Measurements from ENCODE around the gene GAMT.
A peak's percentile ranks its signal among the peaks of the same experiment; 100 is the strongest.

Gene GAMT

GRCh38 chr19:1384478-1385110 lies 16.7 kb downstream of the GAMT start:
- H3K36me3 ChIP-seq (ENCODE audit: control insufficient read depth in 2 of 2, insufficient read depth in 2 of 2, low read length in 2 of 2): peaks cover 17% of the 10 kb centered on the region in 2 donors

DNA sequence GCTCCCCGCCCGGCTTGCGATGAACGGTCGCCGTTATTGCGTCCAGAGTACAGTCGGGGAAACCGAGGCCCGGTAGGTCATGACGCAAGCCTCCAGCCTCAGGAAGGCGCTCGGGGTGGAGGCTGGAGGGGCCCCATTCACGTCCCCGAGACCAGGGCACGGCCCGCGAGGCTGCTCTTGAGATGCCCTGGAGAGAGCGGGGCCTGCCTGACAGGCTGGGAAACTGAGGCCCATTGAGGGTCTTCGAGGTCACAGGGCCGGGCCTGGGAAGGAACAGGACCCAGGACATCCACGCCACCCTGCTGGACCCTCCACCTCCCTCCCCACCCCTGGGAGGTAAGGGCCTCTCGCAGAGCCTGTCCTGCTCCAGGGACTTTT lies 17.3 kb downstream of the GAMT start:
- H3K4me3 ChIP-seq (ENCODE audit: low read length in 2 of 2): peak overlapping the region; percentile 91 to 95
- no peaks in the 10 kb centered on the region for H3K27me3 ChIP-seq (ENCODE audit: control insufficient read depth in 2 of 2, insufficient read depth in 2 of 2, low read length in 2 of 2)
- peaks cover 12% of the 10 kb centered on the region in 2 donors for H3K36me3 ChIP-seq (ENCODE audit: control insufficient read depth in 2 of 2, insufficient read depth in 2 of 2, low read length in 2 of 2)
- H3K9me3 ChIP-seq (ENCODE audit: control insufficient read depth in 2 of 2, low read length in 2 of 2): no peaks in the 10 kb centered on the region
- peaks cover 4 to 8% of the 10 kb centered on the region in 2 donors for H3K4me1 ChIP-seq (ENCODE audit: control insufficient read depth in 2 of 2, insufficient read depth in 2 of 2, low read length in 2 of 2)
- H3K27ac ChIP-seq (ENCODE audit: low read depth in 2 of 2, low read length in 2 of 2): peak overlapping the region; percentile 92 to 94
- peak overlapping the region; percentile 92 to 99 for H3K9ac ChIP-seq (ENCODE audit: low read depth in 1 of 2, low read length in 2 of 2)

More at GRCh38 chr19:1384478-1385110, 16.7 kb downstream of the GAMT start:
- Histone ChIP-seq H3K27me3 (ENCODE audit: control insufficient read depth in 2 of 2, insufficient read depth in 2 of 2, low read length in 2 of 2) (no peaks in the 10 kb centered on the region), H3K9ac (ENCODE audit: low read depth in 1 of 2, low read length in 2 of 2) (peak overlapping the region; percentile 92 to 99), H3K4me3 (ENCODE audit: low read length in 2 of 2) (peak overlapping the region; percentile 91 to 95), H3K4me1 (ENCODE audit: control insufficient read depth in 2 of 2, insufficient read depth in 2 of 2, low read length in 2 of 2) (peaks cover 4 to 8% of the 10 kb centered on the region in 2 donors), H3K9me3 (ENCODE audit: control insufficient read depth in 2 of 2, low read length in 2 of 2) (no peaks in the 10 kb centered on the region), H3K27ac (ENCODE audit: low read depth in 2 of 2, low read length in 2 of 2) (peak overlapping the region; percentile 92 to 94)

GRCh38 chr19:1383312-1384084 lies 17.8 kb downstream of the GAMT start, which contains the start of gene NDUFS7:
Gene NDUFS7 (plus strand): TSS chr19:1383907. CDS start chr19:1383927, 20 bp downstream.
- H3K9ac ChIP-seq (ENCODE audit: low read depth in 1 of 2, low read length in 2 of 2): peak within 1 kb of the TSS; percentile 92 to 99
- H3K9me3 ChIP-seq (ENCODE audit: control insufficient read depth in 2 of 2, low read length in 2 of 2): no peaks in the 10 kb centered on the region
- no peaks in the 10 kb centered on the region for H3K27me3 ChIP-seq (ENCODE audit: control insufficient read depth in 2 of 2, insufficient read depth in 2 of 2, low read length in 2 of 2)
- peaks cover 6% of the 10 kb centered on the region in 2 donors for H3K36me3 ChIP-seq (ENCODE audit: control insufficient read depth in 2 of 2, insufficient read depth in 2 of 2, low read length in 2 of 2)
- H3K27ac ChIP-seq (ENCODE audit: low read depth in 2 of 2, low read length in 2 of 2): peak within 1 kb of the TSS; percentile 92 to 94
- H3K4me3 ChIP-seq (ENCODE audit: low read length in 2 of 2): peak within 1 kb of the TSS; percentile 91 to 95
- H3K4me1 ChIP-seq (ENCODE audit: control insufficient read depth in 2 of 2, insufficient read depth in 2 of 2, low read length in 2 of 2): peaks cover 4 to 8% of the 10 kb centered on the region in 2 donors

- no peaks in the 10 kb centered on the region for H3K27me3 ChIP-seq (ENCODE audit: control insufficient read depth in 2 of 2, insufficient read depth in 2 of 2, low read length in 2 of 2)
- no peak overlapping the region for H3K9ac ChIP-seq (ENCODE audit: low read depth in 1 of 2, low read length in 2 of 2)
- H3K36me3 ChIP-seq (ENCODE audit: control insufficient read depth in 2 of 2, insufficient read depth in 2 of 2, low read length in 2 of 2): peaks cover 1% of the 10 kb centered on the region in 2 donors
- no peaks in the 10 kb centered on the region for H3K9me3 ChIP-seq (ENCODE audit: control insufficient read depth in 2 of 2, low read length in 2 of 2)
- H3K4me3 ChIP-seq (ENCODE audit: low read length in 2 of 2): peak overlapping the region in 1 of 2 donors; percentile 50
- peaks cover 4 to 8% of the 10 kb centered on the region in 2 donors for H3K4me1 ChIP-seq (ENCODE audit: control insufficient read depth in 2 of 2, insufficient read depth in 2 of 2, low read length in 2 of 2)
- peak overlapping the region in 1 of 2 donors; percentile 92 for H3K27ac ChIP-seq (ENCODE audit: low read depth in 2 of 2, low read length in 2 of 2)
Observed at GRCh38 chr19:1383017-1383311, 18.4 kb downstream of the GAMT start.

GRCh38 chr19:1382250-1382649 lies 19.1 kb downstream of the GAMT start:
- Histone ChIP-seq H3K9ac (ENCODE audit: low read depth in 1 of 2, low read length in 2 of 2) (no peak overlapping the region), H3K9me3 (ENCODE audit: control insufficient read depth in 2 of 2, low read length in 2 of 2) (no peaks in the 10 kb centered on the region), H3K36me3 (ENCODE audit: control insufficient read depth in 2 of 2, insufficient read depth in 2 of 2, low read length in 2 of 2) (peaks cover under 1 to 2% of the 10 kb centered on the region in 2 donors), H3K27ac (ENCODE audit: low read depth in 2 of 2, low read length in 2 of 2) (no peak overlapping the region), H3K27me3 (ENCODE audit: control insufficient read depth in 2 of 2, insufficient read depth in 2 of 2, low read length in 2 of 2) (no peaks in the 10 kb centered on the region), H3K4me1 (ENCODE audit: control insufficient read depth in 2 of 2, insufficient read depth in 2 of 2, low read length in 2 of 2) (peaks cover 4 to 8% of the 10 kb centered on the region in 2 donors), H3K4me3 (ENCODE audit: low read length in 2 of 2) (no peak overlapping the region)

GRCh38 chr19:1379961-1380489 lies 21.3 kb downstream of the GAMT start:
- Histone ChIP-seq H3K9me3 (ENCODE audit: control insufficient read depth in 2 of 2, low read length in 2 of 2) (no peaks in the 10 kb centered on the region), H3K27ac (ENCODE audit: low read depth in 2 of 2, low read length in 2 of 2) (no peak overlapping the region), H3K36me3 (ENCODE audit: control insufficient read depth in 2 of 2, insufficient read depth in 2 of 2, low read length in 2 of 2) (peaks cover 4 to 10% of the 10 kb centered on the region in 2 donors), H3K4me1 (ENCODE audit: control insufficient read depth in 2 of 2, insufficient read depth in 2 of 2, low read length in 2 of 2) (peaks cover 4 to 8% of the 10 kb centered on the region in 2 donors), H3K27me3 (ENCODE audit: control insufficient read depth in 2 of 2, insufficient read depth in 2 of 2, low read length in 2 of 2) (no peaks in the 10 kb centered on the region), H3K9ac (ENCODE audit: low read depth in 1 of 2, low read length in 2 of 2) (no peak overlapping the region), H3K4me3 (ENCODE audit: low read length in 2 of 2) (no peak overlapping the region)

- Histone ChIP-seq H3K4me1 (ENCODE audit: control insufficient read depth in 2 of 2, insufficient read depth in 2 of 2, low read length in 2 of 2) (peaks cover 2% of the 10 kb centered on the region in 2 donors), H3K9me3 (ENCODE audit: control insufficient read depth in 2 of 2, low read length in 2 of 2) (no peaks in the 10 kb centered on the region), H3K4me3 (ENCODE audit: low read length in 2 of 2) (no peak overlapping the region), H3K27ac (ENCODE audit: low read depth in 2 of 2, low read length in 2 of 2) (no peak overlapping the region), H3K27me3 (ENCODE audit: control insufficient read depth in 2 of 2, insufficient read depth in 2 of 2, low read length in 2 of 2) (no peaks in the 10 kb centered on the region), H3K9ac (ENCODE audit: low read depth in 1 of 2, low read length in 2 of 2) (no peak overlapping the region), H3K36me3 (ENCODE audit: control insufficient read depth in 2 of 2, insufficient read depth in 2 of 2, low read length in 2 of 2) (peaks cover 6 to 11% of the 10 kb centered on the region in 2 donors)
Observed at GRCh38 chr19:1379126-1379905, 22.0 kb downstream of the GAMT start.

DNA sequence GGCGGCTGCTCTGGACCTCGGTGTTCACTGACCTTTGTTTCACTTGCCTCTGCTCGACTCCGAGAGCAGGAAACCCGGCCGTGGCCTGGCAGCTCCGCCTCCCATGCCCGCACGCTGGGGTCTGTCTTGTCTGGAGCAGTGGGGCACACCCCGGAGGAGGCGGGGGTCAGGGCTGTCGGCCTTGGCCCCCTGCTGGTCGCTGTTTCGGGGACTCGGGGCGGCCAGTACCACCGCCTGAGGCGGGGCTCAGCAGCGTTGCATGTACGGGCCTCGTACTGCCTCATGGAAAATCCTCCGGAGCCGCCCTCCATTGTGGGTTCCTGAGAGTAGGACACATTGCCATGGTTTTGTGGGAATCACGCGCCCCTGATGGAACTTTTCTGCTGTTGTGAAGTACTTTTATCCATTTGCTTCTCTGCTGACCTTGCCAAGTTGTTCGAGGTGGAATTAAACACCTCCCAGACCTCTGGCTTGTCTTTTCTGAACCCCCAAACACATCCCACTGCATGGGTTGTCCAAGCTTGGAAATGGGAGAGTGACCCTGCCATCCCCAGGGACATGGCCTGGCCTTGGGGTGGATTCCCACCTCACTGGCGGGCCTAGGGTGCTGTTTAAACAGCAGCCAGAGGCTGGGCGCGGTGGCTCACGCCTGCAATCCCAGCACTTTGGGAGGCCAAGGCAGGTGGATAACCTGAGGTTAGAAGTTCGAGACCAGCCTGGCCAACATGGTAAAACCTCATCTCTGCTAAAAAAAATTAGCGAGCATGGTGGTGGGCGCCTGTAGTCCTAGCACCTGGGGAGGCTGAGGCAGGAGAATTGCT lies 23.2 kb downstream of the GAMT start:
- peaks cover 0 to 6% of the 10 kb centered on the region in 2 donors for H3K4me1 ChIP-seq (ENCODE audit: control insufficient read depth in 2 of 2, insufficient read depth in 2 of 2, low read length in 2 of 2)
- H3K27me3 ChIP-seq (ENCODE audit: control insufficient read depth in 2 of 2, insufficient read depth in 2 of 2, low read length in 2 of 2): no peaks in the 10 kb centered on the region
- no peak overlapping the region for H3K27ac ChIP-seq (ENCODE audit: low read depth in 2 of 2, low read length in 2 of 2)
- peaks cover 15 to 20% of the 10 kb centered on the region in 2 donors for H3K36me3 ChIP-seq (ENCODE audit: control insufficient read depth in 2 of 2, insufficient read depth in 2 of 2, low read length in 2 of 2)
- no peak overlapping the region for H3K9ac ChIP-seq (ENCODE audit: low read depth in 1 of 2, low read length in 2 of 2)
- H3K4me3 ChIP-seq (ENCODE audit: low read length in 2 of 2): no peak overlapping the region
- H3K9me3 ChIP-seq (ENCODE audit: control insufficient read depth in 2 of 2, low read length in 2 of 2): no peaks in the 10 kb centered on the region

GRCh38 chr19:1377176-1377964 lies 24.0 kb downstream of the GAMT start:
- H3K4me1 ChIP-seq (ENCODE audit: control insufficient read depth in 2 of 2, insufficient read depth in 2 of 2, low read length in 2 of 2): peaks cover 2 to 4% of the 10 kb centered on the region in 2 donors
- H3K9me3 ChIP-seq (ENCODE audit: control insufficient read depth in 2 of 2, low read length in 2 of 2): no peaks in the 10 kb centered on the region
- peaks cover 20 to 24% of the 10 kb centered on the region in 2 donors for H3K36me3 ChIP-seq (ENCODE audit: control insufficient read depth in 2 of 2, insufficient read depth in 2 of 2, low read length in 2 of 2)
- H3K27ac ChIP-seq (ENCODE audit: low read depth in 2 of 2, low read length in 2 of 2): no peak overlapping the region
- no peaks in the 10 kb centered on the region for H3K27me3 ChIP-seq (ENCODE audit: control insufficient read depth in 2 of 2, insufficient read depth in 2 of 2, low read length in 2 of 2)
- no peak overlapping the region for H3K9ac ChIP-seq (ENCODE audit: low read depth in 1 of 2, low read length in 2 of 2)
- no peak overlapping the region for H3K4me3 ChIP-seq (ENCODE audit: low read length in 2 of 2)

Data from mucosa of rectum (tissue), 2 donors.